Stimulated activated CD8-positive, alpha-beta memory T cell treated with anti-CD3 and anti-CD28 coated beads, Interleukin-4, amount 100 ng/mL, for 4 hours (primary cell): Measurements from ENCODE around the gene AQP5.
"Not testable (repeated sequence)": the region's sequence is repeated elsewhere in the genome, so short reads cannot be mapped to it uniquely, and the experiment has no call there.

Experiments used
- DNase-seq, 2 donors: peaks; one replicate each; pipeline ENCODE4 v3.0.0-alpha.2; 2020; ENCODE audit warnings: low read depth in 2 of 2, low spot score in 1 of 2

The AQP5 gene

GRCh38 chr12:49979016-49979586 is 17.4 kb downstream of the AQP5 start:
- DNase-seq = no peak

GRCh38 chr12:49979791-49980190 is 18.1 kb downstream of the AQP5 start:
- no peak for DNase-seq

- no peak for DNase-seq
Observed at GRCh38 chr12:49980501-49981349, 19.1 kb downstream of the AQP5 start.

DNA sequence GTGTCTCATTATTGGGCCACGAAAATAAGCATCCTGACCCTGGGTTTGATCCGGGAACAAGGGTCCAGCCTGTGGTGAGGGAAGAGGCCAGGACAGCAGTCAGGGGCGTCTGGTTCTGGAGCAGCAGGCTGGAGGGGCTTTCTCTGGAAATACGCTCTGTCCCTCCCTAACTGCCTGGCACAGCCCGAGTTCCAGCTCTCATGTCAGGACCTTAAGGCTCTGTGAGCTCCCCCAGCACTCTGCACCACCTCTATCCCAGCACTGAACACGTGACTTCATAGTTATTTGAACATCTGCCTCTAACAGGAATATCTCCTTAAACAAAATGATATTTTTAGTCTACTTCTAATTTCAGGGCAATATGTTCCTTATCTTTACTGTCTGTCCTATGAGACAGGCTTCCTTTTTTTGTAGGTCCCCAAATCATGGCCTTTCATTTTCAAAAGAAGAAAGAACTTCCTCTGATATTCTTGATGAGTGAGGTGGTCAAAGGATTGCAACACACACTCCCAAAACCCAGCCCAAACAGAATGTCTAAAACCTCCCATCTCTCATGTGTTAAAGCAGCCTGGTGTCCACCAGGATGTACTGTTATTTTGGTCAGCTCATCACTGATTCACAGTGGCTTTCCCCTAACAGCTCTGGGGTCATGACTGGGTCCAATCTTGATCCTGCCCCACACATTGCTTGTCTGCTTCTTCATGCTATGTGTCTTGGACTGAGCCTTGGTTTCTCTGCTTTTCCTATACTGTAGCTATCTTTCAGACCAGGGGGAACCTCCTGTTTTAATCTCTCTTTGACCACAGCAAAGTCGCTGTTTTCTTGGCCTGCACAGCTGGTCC is 20.8 kb downstream of the AQP5 start:
- DNase-seq = no peak

DNA sequence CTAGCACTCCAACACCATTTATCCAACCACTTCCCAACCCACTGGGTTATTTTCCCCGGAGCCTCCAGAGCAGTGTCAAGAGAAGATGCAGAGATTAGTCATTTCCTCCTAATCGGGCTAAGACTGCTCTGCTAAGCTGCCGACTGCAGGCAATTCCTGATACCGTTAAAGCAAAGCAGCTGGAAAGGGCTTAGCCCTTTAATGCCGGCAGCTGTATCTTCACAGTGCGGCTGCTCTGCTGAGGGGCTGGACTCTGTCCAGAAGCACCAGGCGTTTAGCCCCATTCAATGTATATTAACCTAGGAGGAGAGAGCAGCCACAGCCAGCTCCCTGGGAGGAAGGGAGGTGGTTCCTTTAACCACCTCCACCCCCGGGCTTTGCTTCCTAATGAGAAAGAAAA is 22.2 kb downstream of the AQP5 start:
- no peak for DNase-seq

- DNase-seq = no peak
Observed at GRCh38 chr12:49984476-49985359, 23.0 kb downstream of the AQP5 start.

GRCh38 chr12:49985981-49986380 is 24.3 kb downstream of the AQP5 start:
- no peak for DNase-seq

DNA sequence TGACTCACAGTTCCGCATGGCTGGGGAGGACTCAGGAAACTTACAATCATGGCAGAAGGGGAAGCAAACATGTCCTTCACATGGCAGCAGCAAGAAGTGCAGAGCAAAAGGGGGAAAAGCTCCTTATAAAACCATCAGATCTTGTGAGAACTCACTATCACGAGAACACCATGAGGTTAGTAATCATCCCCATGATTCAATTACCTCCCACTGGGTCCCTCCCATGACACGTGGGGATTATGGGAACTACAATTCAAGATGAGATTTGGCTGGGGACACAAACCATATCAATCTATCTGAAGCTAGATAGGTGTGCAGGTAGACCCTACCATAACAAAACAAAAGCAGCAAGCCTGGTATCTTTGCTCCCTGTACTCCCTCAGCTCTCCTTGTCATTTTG is 24.8 kb downstream of the AQP5 start:
- not testable (repeated sequence) for DNase-seq

DNA sequence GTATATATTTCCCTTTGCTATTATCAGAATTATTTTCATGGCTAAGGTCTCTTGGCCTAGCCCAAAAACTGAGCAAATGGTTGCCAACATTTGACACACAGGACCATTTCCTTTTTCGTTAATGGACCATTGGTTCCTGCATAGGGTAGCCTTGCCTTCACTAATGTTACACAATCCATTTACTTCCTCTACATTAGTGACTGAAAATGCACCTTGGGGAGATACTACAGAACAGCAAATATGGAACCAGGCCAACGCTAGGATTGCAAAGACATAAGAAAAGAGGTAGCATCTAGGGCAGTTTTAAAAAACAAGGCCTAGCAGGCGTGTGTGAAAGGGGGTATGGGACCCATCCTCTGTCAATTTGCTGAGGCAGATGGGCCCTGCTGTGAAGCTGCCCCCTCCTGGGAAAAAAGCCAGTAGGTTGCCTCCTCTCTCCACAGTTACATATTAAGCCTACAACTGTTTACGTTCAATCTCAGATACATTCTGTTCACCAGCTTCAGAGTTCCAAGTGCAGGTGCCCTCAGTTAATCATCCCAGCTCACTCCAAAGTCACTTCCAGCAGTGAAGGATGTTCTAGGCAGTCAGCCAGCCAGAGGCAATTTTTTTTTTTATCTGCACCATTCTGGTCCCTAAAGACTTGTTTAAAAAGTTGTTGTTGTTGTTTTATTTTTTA is 26.1 kb downstream of the AQP5 start:
- DNase-seq = no peak

DNA sequence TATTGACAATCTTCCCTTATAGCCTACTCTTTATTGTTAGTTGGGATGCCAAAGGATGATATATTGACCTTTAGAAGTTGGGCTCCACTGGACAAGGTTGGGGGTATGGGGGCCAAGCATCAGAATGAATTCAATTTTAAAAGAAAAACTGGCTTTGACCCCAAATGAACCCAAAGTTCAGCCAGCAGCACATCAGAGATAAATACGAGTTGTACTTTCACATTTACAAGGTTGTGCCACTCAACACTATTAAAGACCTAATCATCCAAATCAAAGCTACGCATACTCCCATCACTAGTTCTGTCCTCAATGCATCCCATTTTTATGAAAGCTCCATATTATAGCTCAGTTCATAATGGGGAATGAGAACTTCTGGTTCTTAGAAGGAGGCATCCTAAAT is 27.7 kb downstream of the AQP5 start:
- not testable (repeated sequence) for DNase-seq

DNA sequence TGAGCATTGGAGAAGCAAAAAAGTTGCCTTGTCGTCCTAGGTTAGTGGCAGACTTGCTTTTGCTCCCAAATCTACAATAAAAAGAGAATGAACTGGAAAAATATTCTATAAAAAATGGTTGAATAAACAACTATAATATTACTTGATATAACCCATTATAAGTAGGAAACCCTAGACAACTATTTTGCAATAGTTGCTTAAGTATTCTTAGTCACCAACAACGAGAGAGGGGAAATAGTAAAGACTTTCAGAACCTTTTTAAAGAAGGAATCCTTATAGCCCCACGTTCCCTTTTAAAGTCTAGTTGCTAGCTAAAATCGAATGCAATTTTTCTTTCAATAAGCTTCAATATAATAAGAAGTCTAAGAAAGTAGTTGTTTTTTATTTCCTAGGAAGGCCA is 28.6 kb downstream of the AQP5 start:
- no peak for DNase-seq

GRCh38 chr12:49998453-49998852 is 36.8 kb downstream of the AQP5 start:
- DNase-seq = no peak

DNA sequence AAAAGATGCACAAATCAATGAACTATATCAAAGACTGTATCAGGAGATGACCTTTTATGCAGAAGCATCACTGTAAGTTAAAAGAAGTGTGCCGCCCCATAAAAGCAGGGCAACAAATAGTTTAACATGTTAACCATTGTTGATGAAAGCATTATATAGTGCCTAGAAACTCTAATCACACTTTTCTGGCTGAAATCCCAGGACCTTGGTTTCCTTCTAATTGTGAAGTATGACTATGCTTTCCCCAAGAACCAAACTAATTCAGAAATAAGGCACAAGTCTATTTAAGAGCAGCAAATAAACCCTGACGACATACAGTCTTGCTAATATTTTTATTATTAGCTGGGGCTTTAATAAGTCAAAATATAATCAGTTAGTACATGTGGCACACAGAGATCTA is 41.9 kb downstream of the AQP5 start:
- no peak for DNase-seq

DNA sequence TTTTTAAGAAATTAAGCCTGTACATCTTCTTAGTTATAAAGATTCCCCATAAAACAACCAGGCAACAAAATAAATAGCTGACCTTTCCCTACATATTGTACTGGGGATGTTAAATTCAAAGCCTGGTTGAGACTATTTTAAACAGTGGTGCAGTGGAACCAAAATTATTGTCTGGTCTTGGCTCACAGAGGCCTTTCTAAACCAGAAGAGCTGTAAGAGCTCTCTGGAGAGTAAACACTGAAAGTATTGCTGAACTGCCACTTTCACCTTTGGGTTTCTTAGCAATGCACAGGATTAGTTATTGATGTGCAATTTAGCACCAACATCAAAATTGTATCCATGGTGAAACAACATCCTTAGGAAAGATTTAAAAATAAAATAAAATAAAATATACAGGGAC is 43.0 kb downstream of the AQP5 start:
- DNase-seq = no peak

GRCh38 chr12:50005175-50005574 is 43.5 kb downstream of the AQP5 start:
- DNase-seq = no peak

- DNase-seq = no peak
Observed at GRCh38 chr12:50006280-50006679, 44.6 kb downstream of the AQP5 start.

DNA sequence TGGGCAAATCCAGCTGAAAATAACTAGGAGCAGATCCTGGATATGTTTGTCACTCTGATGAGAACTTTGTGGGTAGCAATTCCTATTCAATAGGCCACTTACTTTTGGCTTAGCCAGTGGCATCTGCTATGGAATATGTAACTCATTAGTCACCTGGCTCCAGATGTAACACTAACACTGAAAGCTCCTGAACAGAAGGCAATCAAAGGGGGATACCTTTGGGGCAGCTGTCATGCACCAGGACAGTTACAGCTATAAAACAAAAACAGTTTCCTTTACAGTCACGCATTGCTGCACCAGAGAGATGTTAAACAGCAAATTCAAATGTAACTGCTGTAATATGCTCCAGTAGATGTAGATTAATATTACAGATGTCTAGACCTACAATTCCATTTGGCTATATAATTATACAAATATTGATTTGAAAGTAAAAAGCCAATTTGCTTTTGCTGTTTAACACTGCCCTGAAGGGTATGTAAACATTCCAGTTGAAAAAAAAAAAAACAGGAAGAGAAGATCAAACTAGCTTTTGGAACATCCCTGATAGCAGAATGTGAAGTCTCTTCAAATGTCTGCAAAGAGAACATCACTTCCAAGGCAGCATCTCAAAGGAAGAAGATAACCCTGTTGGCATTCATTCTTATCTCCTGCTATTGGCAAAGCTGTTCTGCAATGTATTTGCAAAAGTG is 45.2 kb downstream of the AQP5 start:
- DNase-seq = no peak

DNA sequence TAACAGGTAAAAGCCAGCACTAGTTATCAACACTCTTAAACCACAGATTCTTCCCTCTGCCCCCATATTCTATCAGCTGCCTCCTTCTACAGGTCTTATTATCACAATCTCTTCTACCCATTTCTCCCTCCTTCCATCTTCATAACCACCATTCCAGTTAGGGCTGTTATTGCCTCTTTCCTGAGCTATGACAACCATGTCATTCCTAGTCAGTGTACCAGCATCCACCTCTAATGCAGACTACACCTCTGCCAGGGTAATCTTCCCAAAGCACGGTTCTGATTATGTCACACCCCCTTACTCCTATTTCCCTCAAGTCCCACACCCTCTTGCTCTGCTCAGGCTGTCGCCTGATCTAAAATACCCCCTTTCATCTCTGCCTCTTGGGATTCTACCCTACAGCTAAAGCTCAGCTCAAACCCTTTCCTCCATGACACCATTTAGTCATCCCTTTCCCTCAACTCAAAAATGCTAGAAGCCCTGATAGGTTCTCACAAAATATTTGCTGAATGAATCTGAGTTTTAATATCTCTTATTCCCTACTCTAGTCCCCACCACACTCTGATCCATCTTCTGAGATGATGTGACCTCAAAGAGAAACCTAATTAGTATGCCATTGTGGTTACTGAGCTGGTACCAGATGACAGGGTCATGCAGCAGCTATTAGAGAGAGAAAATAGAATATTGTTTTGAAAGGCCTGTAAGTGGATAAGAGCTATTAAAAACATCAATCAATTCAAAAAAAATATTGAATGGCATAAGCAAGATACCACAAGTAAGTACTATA is 51.9 kb downstream of the AQP5 start:
- DNase-seq = no peak

DNA sequence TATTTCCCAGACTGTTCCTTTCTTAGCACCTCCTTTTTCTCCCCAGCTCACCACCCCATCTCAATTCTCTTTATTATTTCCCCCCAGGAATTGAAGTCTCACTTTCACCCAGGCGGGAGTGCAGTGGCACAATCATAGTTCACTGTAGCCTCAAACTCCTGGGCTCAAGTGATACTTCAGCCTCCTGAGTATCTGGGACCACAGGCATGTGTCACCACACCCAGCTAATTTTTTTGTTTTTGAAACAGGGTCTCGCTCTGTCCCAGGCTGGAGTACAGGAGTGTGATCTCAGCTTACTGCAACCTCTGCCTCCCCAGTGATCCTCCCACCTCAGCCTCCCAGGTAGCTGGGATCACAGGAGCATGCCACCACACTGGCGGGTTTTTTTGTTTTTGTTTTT is 52.7 kb downstream of the AQP5 start:
- DNase-seq = no peak
